ENCODE data around the gene BARHL1. TPM values are rescaled to one million over a fixed set of nuclear protein-coding genes. Genes with fewer than 3 reads are reported as not detected.

The BARHL1 gene
- total and polyA plus RNA-seq, 9 of the 15 experiments (the other 6 are each of a cell fraction or from before 2014, with no cell fraction given), result not detected

DNA sequence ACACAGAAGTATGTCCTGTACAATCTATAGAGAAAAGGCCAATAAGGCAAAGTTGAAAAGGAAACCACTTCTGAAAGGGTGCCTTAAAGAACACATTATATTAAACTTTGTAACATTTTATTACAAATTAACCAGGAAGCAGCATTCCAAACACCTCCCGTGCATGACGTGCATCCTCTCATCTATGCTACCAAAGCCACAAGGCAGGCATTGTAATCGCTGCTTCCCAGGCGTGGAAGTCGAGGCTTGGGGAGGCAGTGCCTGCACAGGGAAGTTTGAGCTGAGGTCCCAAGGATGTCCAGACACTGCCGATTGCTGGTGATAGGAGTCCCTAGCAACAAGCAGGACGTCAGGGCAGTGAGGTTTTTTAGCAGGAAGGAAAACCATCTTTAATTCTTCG lies 44.3 kb upstream of the BARHL1 start:
- FAIRE-seq, result peak; percentile 6
- DNase-seq (ENCODE audit: extremely low read depth in 1 of 4, low spot score in 3 of 4), result no peak
- in situ Hi-C loops (cut with MboI), result no loop called here
- no peaks in the 10 kb centered on the region for H3K9me3 ChIP-seq (replicated peaks; ENCODE audit: control insufficient read depth, insufficient read depth, low read depth, low read length)
- BruUV-seq (replicated peaks), result no TSS peak
- H3K27me3 ChIP-seq (ENCODE audit: control insufficient read depth in 2 of 2, insufficient read depth in 2 of 2, low read length in 2 of 2), result peaks cover 34 to 68% of the 10 kb centered on the region in 2 experiments
- no peaks in the 10 kb centered on the region for H3K4me1 ChIP-seq (replicated peaks in 1 of 2; ENCODE audit: control insufficient read depth in 2 of 2, insufficient read depth in 2 of 2, low read length in 2 of 2)
- POLR2A ChIA-PET, result interaction anchor here (0.7 to 1.3 kb wide), 3 partner anchors 13 to 27 kb away, joined by 3 to 6 read pairs (median 4); no protein-coding TSS in a partner anchor
- CTCF ChIA-PET (ENCODE audit: low intra/inter-chr PET ratio), result no interaction called here
- H3K79me2 ChIP-seq (ENCODE audit: control insufficient read depth, insufficient read depth, low read length), result no peaks in the 10 kb centered on the region
- TF ChIP-seq ZNF551 (CRISPR knock-in tag; IDR thresholded peaks at IDR 0.05) (no peak), STAT5A (IDR thresholded peaks at IDR 0.05; ENCODE audit: borderline replicate concordance, low read length) (no peak), PHB (CRISPR knock-in tag; IDR thresholded peaks at IDR 0.05) (no peak), ZNF766 (CRISPR knock-in tag; conservative IDR thresholded peaks at IDR 0.05) (no peak), MTA3 (IDR thresholded peaks at IDR 0.05; ENCODE audit: borderline replicate concordance) (no peak)
- TF ChIP-seq, protein P1, sequence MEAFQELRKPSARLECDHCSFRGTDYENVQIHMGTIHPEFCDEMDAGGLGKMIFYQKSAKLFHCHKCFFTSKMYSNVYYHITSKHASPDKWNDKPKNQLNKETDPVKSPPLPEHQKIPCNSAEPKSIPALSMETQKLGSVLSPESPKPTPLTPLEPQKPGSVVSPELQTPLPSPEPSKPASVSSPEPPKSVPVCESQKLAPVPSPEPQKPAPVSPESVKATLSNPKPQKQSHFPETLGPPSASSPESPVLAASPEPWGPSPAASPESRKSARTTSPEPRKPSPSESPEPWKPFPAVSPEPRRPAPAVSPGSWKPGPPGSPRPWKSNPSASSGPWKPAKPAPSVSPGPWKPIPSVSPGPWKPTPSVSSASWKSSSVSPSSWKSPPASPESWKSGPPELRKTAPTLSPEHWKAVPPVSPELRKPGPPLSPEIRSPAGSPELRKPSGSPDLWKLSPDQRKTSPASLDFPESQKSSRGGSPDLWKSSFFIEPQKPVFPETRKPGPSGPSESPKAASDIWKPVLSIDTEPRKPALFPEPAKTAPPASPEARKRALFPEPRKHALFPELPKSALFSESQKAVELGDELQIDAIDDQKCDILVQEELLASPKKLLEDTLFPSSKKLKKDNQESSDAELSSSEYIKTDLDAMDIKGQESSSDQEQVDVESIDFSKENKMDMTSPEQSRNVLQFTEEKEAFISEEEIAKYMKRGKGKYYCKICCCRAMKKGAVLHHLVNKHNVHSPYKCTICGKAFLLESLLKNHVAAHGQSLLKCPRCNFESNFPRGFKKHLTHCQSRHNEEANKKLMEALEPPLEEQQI (IDR thresholded peaks at IDR 0.05), result no peak
- TF ChIP-seq, protein P2, sequence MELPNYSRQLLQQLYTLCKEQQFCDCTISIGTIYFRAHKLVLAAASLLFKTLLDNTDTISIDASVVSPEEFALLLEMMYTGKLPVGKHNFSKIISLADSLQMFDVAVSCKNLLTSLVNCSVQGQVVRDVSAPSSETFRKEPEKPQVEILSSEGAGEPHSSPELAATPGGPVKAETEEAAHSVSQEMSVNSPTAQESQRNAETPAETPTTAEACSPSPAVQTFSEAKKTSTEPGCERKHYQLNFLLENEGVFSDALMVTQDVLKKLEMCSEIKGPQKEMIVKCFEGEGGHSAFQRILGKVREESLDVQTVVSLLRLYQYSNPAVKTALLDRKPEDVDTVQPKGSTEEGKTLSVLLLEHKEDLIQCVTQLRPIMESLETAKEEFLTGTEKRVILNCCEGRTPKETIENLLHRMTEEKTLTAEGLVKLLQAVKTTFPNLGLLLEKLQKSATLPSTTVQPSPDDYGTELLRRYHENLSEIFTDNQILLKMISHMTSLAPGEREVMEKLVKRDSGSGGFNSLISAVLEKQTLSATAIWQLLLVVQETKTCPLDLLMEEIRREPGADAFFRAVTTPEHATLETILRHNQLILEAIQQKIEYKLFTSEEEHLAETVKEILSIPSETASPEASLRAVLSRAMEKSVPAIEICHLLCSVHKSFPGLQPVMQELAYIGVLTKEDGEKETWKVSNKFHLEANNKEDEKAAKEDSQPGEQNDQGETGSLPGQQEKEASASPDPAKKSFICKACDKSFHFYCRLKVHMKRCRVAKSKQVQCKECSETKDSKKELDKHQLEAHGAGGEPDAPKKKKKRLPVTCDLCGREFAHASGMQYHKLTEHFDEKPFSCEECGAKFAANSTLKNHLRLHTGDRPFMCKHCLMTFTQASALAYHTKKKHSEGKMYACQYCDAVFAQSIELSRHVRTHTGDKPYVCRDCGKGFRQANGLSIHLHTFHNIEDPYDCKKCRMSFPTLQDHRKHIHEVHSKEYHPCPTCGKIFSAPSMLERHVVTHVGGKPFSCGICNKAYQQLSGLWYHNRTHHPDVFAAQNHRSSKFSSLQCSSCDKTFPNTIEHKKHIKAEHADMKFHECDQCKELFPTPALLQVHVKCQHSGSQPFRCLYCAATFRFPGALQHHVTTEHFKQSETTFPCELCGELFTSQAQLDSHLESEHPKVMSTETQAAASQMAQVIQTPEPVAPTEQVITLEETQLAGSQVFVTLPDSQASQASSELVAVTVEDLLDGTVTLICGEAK (IDR thresholded peaks at IDR 0.05), result no peak
- TF ChIP-seq, protein P2 (CRISPR knock-in tag; IDR thresholded peaks at IDR 0.05), result no peak
- H3K4me3 ChIP-seq, result no peak overlapping the region
- no peaks in the 10 kb centered on the region for H3K9me1 ChIP-seq (ENCODE audit: control insufficient read depth, insufficient read depth, low read length)
- no peak overlapping the region for H3K27ac ChIP-seq (ENCODE audit: extremely low read depth, low read depth, low read length)
- H3K4me2 ChIP-seq (ENCODE audit: insufficient read depth, low read length), result no peak overlapping the region
- H2AFZ ChIP-seq (ENCODE audit: low read depth, low read length), result no peak overlapping the region
- no peak overlapping the region for H3K9ac ChIP-seq (ENCODE audit: insufficient read depth in 1 of 2, low read depth in 2 of 2, low read length in 2 of 2)
- peaks cover 3% of the 10 kb centered on the region for H4K20me1 ChIP-seq (replicated peaks; ENCODE audit: control insufficient read depth, insufficient read depth, low read length)
- WGBS (ENCODE audit: insufficient coverage, low coverage, missing lambda C conversion rate), result 2% methylated on average over 8 of the region's 8 CpGs
- intact Hi-C loops (cut with micrococcal nuclease), result no loop called here
- ATAC-seq, result no peak
- H3K36me3 ChIP-seq (ENCODE audit: control insufficient read depth, insufficient read depth, low read length), result no peaks in the 10 kb centered on the region

Data from K562 (cell line).